Endometrial microvascular endothelial cells (primary cell): ENCODE data around the gene AK2. TPM values are rescaled to one million over a fixed set of nuclear protein-coding genes. Genes with fewer than 3 reads are reported as not detected.

Experiments
- in situ Hi-C: cut with HindIII; loops from 2 replicates; pipeline ENCODE4 v1.10.0; 2017; ENCODE audit warnings: low sequenced_read_pairs, low pct_unique_long_range_greater_than_20kb; ENCODE audit errors: inconsistent ontology term
- total RNA-seq: library from RNA; depleted of rRNA; stranded (reverse); fragments of >200 nt; gene quantifications from one replicate; pipeline ENCODE4 v1.2.3, GENCODE V29; 2015; ENCODE audit errors: inconsistent ontology term

The AK2 gene
- total RNA-seq, 1 donor from 2014 or later: 160 TPM

GRCh38 chr1:32962248-32962896 lies 74.3 kb downstream of the AK2 start:
- in situ Hi-C loops: no loop called here

- in situ Hi-C loops: no loop called here
These were observed 75.8 kb downstream of the AK2 start for GRCh38 chr1:32960819-32961355.

GRCh38 chr1:32960342-32960741 lies 76.3 kb downstream of the AK2 start:
- in situ Hi-C loops: no loop called here

GRCh38 chr1:32958827-32959226 lies 77.9 kb downstream of the AK2 start:
- in situ Hi-C loops: no loop called here

Other genes with a start within 250 kb of the AK2 start
- gene YARS1, start 219.5 kb downstream of the AK2 start, total RNA-seq: 132 TPM
- gene S100PBP, start 219.2 kb downstream of the AK2 start, total RNA-seq: 28.4 TPM
- not detected for gene FNDC5, start 166.0 kb downstream of the AK2 start, total RNA-seq
- gene HPCA, start 150.4 kb downstream of the AK2 start, total RNA-seq: not detected
- gene TMEM54, start 135.5 kb downstream of the AK2 start, total RNA-seq: 8.0 TPM
- 42.2 TPM for gene RNF19B, start 72.1 kb downstream of the AK2 start, total RNA-seq
- not detected for gene AZIN2, start 44.3 kb upstream of the AK2 start, total RNA-seq
- 1.4 TPM for gene TRIM62, start 145.2 kb upstream of the AK2 start, total RNA-seq
- gene ZNF362, start 219.6 kb upstream of the AK2 start, total RNA-seq: 6.2 TPM